Nephron (organoid): ENCODE results near the gene MCF2L2.

ENCODE experiments used
- H3K27ac Mint-ChIP-seq, 3 experiments: 2 replicates each; pipeline ENCODE4 v1.8.0; 2020; ENCODE audit warnings: mixed read lengths in 3 of 3, mild to moderate bottlenecking in 2 of 3, moderate library complexity in 1 of 3
- H3K27me3 Mint-ChIP-seq: 2 replicates; pipeline ENCODE4 v1.8.0; 2021; ENCODE audit warnings: low read depth, mild to moderate bottlenecking, moderate library complexity, mixed read lengths
- H3K36me3 Mint-ChIP-seq: 2 replicates; pipeline ENCODE4 v1.8.0; 2020; ENCODE audit warnings: low read depth, mixed read lengths
- H3K4me1 Mint-ChIP-seq: 2 replicates; pipeline ENCODE4 v1.8.0; 2020; ENCODE audit warnings: mixed read lengths
- H3K4me3 Mint-ChIP-seq, 3 experiments: 2 replicates each; pipeline ENCODE4 v1.8.0; 2020; ENCODE audit warnings: mild to moderate bottlenecking in 3 of 3, mixed read lengths in 3 of 3, moderate library complexity in 2 of 3
- H3K9me3 Mint-ChIP-seq: 2 replicates; pipeline ENCODE4 v1.8.0; 2020; ENCODE audit warnings: mixed read lengths
- TF ChIP-seq, protein P1 (sequence below), 3 experiments: fragments of 200-600 bp; sonication (generic); IDR thresholded peaks; one replicate each; pipeline ENCODE4 v1.5.0; 2021; ENCODE audit warnings: antibody characterized with exemption in 3 of 3; ENCODE audit not compliant: unreplicated experiment in 3 of 3

The MCF2L2 gene

DNA sequence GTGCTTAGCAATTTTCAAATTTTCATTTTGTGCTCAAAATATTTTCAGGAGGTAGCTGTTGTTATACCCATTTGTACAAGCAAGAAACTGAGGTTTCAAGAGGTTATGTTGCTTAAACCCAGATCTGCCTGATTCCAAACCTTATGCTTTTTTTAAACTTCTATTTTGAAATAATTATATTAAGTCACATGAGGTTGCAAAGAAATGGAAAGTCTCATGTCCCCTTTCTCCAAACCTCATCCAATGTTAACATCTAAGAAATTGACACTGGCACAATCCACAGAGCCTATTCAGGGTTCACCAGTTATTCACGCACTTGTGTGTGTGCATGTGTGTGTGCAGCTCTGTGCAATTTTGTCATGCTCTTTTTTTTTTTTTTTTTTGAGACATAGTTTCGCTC, 140.3 kb downstream of the MCF2L2 start:
- Mint-ChIP-seq H3K27me3 (no peaks in the 10 kb centered on the region), H3K36me3 (no peaks in the 10 kb centered on the region), H3K27ac (no peak overlapping the region), H3K4me1 (peaks cover 23% of the 10 kb centered on the region), H3K9me3 (peaks cover 2% of the 10 kb centered on the region), H3K4me3 (no peak overlapping the region)
- TF ChIP-seq, protein P1, sequence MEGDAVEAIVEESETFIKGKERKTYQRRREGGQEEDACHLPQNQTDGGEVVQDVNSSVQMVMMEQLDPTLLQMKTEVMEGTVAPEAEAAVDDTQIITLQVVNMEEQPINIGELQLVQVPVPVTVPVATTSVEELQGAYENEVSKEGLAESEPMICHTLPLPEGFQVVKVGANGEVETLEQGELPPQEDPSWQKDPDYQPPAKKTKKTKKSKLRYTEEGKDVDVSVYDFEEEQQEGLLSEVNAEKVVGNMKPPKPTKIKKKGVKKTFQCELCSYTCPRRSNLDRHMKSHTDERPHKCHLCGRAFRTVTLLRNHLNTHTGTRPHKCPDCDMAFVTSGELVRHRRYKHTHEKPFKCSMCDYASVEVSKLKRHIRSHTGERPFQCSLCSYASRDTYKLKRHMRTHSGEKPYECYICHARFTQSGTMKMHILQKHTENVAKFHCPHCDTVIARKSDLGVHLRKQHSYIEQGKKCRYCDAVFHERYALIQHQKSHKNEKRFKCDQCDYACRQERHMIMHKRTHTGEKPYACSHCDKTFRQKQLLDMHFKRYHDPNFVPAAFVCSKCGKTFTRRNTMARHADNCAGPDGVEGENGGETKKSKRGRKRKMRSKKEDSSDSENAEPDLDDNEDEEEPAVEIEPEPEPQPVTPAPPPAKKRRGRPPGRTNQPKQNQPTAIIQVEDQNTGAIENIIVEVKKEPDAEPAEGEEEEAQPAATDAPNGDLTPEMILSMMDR (IDR thresholded peaks at IDR 0.05; ENCODE audit: unreplicated experiment in 3 of 3) = no peak

DNA sequence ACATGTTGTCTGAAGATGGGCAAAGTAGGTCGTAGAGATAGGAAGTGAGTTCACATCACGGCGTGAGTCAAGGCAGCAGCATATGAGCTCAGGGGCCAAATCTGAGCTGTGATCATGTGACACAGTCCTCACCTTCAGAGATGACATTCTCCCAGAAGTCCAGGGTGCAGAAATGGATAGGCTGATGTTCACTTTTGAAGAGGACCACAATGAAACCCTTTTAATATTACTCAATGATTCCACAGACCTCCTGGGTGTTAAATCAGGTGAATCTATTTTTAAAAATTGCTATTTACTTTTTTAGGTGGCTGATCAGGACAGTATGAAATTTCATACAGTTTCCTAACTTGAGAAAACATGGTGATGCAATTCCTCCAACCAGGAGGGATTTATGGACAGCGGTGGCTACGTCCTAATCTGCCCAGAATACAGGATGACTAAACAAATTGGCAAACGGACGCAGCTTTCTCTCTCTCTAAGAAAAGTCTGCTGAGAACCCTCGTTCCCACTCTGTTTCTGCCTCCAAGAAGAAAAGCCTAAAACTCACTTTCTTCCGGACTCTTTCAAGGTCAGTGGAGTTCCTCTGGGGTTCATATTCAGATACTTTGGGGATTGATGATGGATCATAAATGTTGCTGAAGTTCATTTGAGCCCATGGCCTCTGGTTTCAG, 141.0 kb downstream of the MCF2L2 start:
- Mint-ChIP-seq H3K27ac (no peak overlapping the region), H3K4me3 (no peak overlapping the region), H3K9me3 (peaks cover 2% of the 10 kb centered on the region), H3K27me3 (no peaks in the 10 kb centered on the region), H3K36me3 (no peaks in the 10 kb centered on the region), H3K4me1 (peaks cover 23% of the 10 kb centered on the region)
- TF ChIP-seq, protein P1 (IDR thresholded peaks at IDR 0.05; ENCODE audit: unreplicated experiment in 3 of 3) = no peak

DNA sequence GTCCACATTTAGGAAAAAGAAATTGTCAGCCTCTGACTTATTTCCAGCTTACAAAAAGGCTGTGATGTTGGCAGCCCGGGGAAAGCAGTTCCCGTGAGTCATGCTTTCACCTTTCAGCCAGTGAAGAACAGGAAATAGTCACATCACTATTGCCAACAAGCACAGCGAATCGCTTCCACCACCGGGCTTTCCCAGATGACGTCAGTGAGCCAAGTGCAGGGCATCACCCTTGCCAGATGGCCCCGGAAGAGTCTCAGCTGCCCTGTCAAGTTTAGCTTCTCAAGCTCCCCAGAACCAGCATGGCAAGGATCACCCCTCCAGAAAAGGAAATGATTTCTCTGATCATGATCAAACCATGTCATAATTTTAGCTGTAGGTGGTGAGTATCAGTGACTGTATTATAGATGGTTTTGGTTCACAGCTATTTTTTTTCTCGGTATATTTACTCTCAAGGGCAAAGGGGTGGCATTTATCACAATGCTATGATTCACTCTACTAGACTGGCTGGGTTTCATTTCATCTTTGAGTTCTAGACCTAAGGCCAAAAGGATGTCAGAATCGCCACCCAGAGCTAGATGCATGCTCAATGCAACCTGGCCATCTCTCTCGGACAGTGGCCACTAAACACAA, 142.5 kb downstream of the MCF2L2 start:
- no peaks in the 10 kb centered on the region for H3K9me3 Mint-ChIP-seq
- H3K27me3 Mint-ChIP-seq = no peaks in the 10 kb centered on the region
- TF ChIP-seq, protein P1 (IDR thresholded peaks at IDR 0.05; ENCODE audit: unreplicated experiment in 3 of 3) = no peak
- no peak overlapping the region for H3K4me3 Mint-ChIP-seq
- H3K4me1 Mint-ChIP-seq = peaks cover 11% of the 10 kb centered on the region
- H3K36me3 Mint-ChIP-seq = no peaks in the 10 kb centered on the region
- H3K27ac Mint-ChIP-seq = peak overlapping the region in 1 of 3 experiments; percentile 30

DNA sequence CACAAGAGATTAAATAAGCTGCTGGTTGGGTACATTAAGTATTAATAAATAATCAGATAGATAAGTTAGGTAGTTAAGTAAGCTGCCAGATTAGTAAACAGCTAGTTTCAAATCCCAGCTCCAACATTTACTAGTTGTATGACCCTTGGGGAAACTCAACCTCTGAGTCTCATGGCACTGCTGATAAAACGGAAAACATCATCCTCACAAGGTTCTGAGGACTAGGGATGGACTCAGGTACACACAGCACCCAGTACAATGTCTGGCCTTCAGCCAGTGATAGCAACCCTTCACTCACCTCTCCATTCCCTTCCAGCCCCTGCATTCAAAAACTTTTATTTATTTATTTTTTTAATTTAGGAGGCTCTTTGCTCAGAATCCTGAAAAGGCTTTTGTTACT, 143.1 kb downstream of the MCF2L2 start:
- no peaks in the 10 kb centered on the region for H3K36me3 Mint-ChIP-seq
- H3K27me3 Mint-ChIP-seq = no peaks in the 10 kb centered on the region
- H3K27ac Mint-ChIP-seq = peak overlapping the region in 1 of 3 experiments; percentile 30
- H3K4me1 Mint-ChIP-seq = peaks cover 10% of the 10 kb centered on the region
- H3K4me3 Mint-ChIP-seq = no peak overlapping the region
- H3K9me3 Mint-ChIP-seq = no peaks in the 10 kb centered on the region
- TF ChIP-seq, protein P1 (IDR thresholded peaks at IDR 0.05; ENCODE audit: unreplicated experiment in 3 of 3) = no peak

DNA sequence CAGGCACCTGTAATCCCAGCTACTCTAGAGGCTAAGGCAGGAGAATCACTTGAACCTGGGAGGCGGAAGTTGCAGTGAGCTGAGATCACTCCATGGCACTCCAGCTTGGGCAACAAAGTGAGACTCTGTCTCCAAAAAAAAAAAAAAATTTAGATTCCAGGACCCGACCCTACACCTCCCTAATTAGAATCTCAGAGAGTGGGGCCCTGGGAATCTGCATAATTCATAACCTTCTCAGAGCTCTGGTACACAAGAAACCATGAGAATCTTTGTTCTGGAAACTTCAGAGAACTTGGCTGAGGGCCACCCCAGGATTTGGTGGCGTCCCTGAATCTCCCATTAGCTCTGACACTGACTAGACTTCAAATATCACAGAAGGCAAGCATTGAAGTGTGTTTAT, 143.8 kb downstream of the MCF2L2 start:
- Mint-ChIP-seq H3K4me3 (no peak overlapping the region), H3K36me3 (no peaks in the 10 kb centered on the region), H3K4me1 (peaks cover 10% of the 10 kb centered on the region), H3K27ac (no peak overlapping the region), H3K9me3 (no peaks in the 10 kb centered on the region), H3K27me3 (no peaks in the 10 kb centered on the region)
- TF ChIP-seq, protein P1 (IDR thresholded peaks at IDR 0.05; ENCODE audit: unreplicated experiment in 3 of 3) = no peak

DNA sequence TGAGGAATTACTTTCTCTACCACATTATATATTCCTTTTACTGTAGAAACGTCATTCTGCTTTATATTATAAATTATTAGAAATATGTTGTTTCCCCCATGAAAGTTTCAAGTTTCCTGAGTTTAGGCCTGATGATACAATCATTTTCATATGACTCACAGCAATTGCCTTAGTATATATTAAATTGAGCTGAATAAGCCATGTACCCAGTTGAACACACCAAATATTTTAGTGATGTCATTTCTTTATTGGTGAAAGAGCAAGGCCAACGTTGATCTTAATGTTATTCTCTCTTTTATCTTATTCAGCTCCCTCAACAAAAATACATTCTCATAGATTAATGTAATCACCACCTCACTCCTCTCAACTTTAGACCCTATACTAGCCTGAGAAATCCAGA, 144.5 kb downstream of the MCF2L2 start:
- Mint-ChIP-seq H3K36me3 (no peaks in the 10 kb centered on the region), H3K4me1 (peaks cover 10% of the 10 kb centered on the region), H3K4me3 (no peak overlapping the region), H3K27ac (no peak overlapping the region), H3K9me3 (no peaks in the 10 kb centered on the region), H3K27me3 (no peaks in the 10 kb centered on the region)
- TF ChIP-seq, protein P1 (IDR thresholded peaks at IDR 0.05; ENCODE audit: unreplicated experiment in 3 of 3) = no peak
